Measurements from ENCODE around the gene BSN.

DNA sequence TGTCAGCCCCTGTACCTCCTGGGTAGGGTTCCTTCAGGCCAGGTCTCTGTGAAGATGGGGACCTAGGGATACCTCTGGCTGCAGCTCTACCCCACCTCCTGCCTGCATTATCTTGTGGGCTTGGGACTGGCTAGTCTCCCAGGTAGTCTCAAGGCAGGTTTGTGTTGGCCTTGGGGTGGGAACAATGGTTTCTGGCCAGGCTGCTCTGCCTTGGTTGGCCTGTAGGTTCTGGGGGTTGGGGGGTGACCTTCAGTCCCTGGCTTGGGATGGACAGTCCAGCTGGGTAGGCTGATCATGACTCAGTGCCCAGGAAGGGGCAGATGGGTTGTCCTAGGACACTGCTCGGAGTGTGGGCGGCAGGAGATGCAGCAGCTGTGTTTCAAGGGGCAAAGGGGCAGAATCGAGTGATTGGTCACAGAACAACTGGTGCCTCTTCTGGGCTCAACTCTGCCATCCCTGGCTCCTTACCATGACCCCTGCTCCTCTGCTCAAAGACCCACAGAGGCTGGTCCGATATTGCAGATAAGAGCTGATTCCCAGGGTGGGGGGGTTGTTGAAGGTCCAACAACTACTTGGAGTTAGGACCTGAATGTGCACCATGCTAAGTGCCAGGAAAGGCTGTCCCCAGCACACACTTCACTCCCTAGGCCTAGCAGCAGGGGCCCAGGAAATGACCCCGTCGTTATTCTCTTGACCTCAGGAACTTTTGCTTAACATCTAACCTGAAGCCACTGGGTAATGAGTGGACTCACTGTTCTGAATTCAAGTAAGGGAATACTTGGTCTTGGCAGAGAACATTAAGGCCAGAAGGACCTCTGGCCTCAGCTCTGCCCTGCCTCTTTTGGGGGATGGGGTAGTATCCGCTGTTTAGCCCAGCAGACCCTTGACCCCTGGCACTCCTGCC is 18.1 kb upstream of the BSN start:
- TF ChIP-seq POLR2A (IDR thresholded peaks at IDR 0.05) (no peak), CTCF (IDR thresholded peaks at IDR 0.05) (no peak), POLR2AphosphoS5 (IDR thresholded peaks at IDR 0.05) (no peak), EP300 (IDR thresholded peaks at IDR 0.05) (no peak)

All from suprapubic skin (tissue), 4 donors.